Measurements from ENCODE around the gene OSTM1. TPM values are rescaled to one million over a fixed set of nuclear protein-coding genes. Genes with fewer than 3 reads are reported as not detected.

Gene OSTM1
- total RNA-seq, 2 experiments from 2014 or later, result 10.5 to 19.1 TPM

DNA sequence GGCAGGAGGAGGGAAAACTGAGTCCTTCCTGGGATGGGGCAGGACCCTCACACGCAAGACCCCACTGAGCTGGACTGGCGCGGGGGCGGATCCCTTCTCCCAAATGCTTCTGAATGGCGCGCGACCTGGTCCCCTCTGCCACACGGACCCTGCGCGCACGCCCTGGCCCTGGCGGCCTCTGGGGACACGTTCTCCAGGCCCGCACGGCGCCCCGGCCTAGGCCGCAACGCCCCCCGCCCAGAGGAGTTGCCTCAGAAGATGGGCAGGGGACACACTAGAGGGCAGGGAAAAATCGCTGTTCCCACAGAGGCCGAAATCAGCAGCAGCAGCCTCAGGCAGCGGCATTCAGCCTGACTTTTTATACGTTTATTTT lies 45.2 kb upstream of the OSTM1 start:
- TF ChIP-seq EZH2phosphoT487 (IDR thresholded peaks at IDR 0.05; ENCODE audit: borderline replicate concordance, low read depth, low read length), result no peak
- TF ChIP-seq, protein P1, sequence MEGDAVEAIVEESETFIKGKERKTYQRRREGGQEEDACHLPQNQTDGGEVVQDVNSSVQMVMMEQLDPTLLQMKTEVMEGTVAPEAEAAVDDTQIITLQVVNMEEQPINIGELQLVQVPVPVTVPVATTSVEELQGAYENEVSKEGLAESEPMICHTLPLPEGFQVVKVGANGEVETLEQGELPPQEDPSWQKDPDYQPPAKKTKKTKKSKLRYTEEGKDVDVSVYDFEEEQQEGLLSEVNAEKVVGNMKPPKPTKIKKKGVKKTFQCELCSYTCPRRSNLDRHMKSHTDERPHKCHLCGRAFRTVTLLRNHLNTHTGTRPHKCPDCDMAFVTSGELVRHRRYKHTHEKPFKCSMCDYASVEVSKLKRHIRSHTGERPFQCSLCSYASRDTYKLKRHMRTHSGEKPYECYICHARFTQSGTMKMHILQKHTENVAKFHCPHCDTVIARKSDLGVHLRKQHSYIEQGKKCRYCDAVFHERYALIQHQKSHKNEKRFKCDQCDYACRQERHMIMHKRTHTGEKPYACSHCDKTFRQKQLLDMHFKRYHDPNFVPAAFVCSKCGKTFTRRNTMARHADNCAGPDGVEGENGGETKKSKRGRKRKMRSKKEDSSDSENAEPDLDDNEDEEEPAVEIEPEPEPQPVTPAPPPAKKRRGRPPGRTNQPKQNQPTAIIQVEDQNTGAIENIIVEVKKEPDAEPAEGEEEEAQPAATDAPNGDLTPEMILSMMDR (conservative IDR thresholded peaks at IDR 0.05; ENCODE audit: low read length), result no peak
- H2AFZ ChIP-seq (ENCODE audit: low read length), result no peak overlapping the region
- POLR2A ChIA-PET, result no interaction called here
- no TSS peak for BruUV-seq (replicated peaks)
- H3K4me3 ChIP-seq (ENCODE audit: low read depth, low read length, poor library complexity, severe bottlenecking), result no peak overlapping the region
- H3K79me2 ChIP-seq (ENCODE audit: insufficient read depth, low read depth, low read length), result no peaks in the 10 kb centered on the region
- DNase-seq (ENCODE audit: low spot score), result no peak
- no peaks in the 10 kb centered on the region for H3K36me3 ChIP-seq (ENCODE audit: insufficient read depth, low read length)
- CTCF ChIA-PET (ENCODE audit: unreplicated experiment), result no interaction called here
- no peak overlapping the region for H3K27ac ChIP-seq (ENCODE audit: low read depth, low read length, poor library complexity, severe bottlenecking)
- H4K20me1 ChIP-seq (ENCODE audit: insufficient read depth, low read length), result no peaks in the 10 kb centered on the region
- H3K9me3 ChIP-seq (ENCODE audit: low read length), result no peaks in the 10 kb centered on the region
- intact Hi-C loops (cut with micrococcal nuclease; ENCODE audit: unreplicated experiment), result no loop called here
- H3K4me1 ChIP-seq (ENCODE audit: insufficient read depth, low read length, poor library complexity, severe bottlenecking), result peaks cover 5% of the 10 kb centered on the region
- H3K4me2 ChIP-seq (ENCODE audit: low read length), result no peak overlapping the region
- no peaks in the 10 kb centered on the region for H3K9me2 ChIP-seq (ENCODE audit: insufficient read depth, low read length)

DNA sequence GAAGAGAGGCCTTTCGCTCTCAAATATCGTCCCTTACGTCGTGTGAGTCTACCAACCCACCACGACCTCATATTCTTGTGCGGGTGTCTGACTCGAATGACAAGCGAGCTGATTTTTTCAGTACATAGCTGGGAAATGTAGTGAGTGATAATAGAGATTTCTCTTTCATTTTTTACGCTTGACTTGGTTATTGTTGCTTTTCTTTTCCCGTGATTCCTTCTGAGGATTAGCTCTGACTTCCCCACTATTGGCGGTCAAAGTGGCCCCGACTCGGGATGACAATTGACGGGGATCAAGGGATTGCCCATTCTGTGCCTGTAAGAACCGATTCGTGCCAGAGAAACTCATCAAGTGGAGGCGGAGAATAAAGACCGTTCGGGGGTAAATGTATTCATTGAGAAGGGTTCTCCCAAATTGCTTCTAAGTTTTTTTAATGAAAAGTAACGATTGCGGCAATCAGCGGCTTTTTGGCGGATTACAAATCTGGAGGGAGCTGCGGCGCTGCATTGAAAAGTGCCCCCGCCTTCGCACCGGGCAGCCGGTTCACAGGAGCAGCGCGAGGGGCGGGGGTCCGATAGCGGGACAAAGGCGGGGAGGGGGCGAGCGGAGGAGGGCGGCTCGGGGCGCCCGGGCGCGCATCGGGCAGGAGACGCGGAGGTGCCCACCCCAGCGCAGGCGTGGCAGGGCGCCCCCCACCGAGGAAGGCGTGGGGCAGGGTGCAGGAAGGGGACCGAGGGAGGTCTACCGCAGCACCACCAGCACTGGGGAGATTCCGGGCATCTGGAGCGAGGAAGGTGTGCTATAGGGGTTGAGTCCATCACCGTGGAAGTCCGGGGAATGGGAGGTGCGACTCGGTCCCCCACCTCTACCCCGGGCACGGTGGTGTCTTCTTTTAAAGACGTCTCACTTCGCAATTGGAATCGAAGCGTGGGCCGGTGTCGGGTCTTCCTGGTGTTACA lies 44.5 kb upstream of the OSTM1 start:
- no TSS peak for BruUV-seq (replicated peaks)
- ChIA-PET CTCF (ENCODE audit: unreplicated experiment) (no interaction called here), POLR2A (no interaction called here)
- Histone ChIP-seq H4K20me1 (ENCODE audit: insufficient read depth, low read length) (no peaks in the 10 kb centered on the region), H3K9me3 (ENCODE audit: low read length) (no peaks in the 10 kb centered on the region), H2AFZ (ENCODE audit: low read length) (no peak overlapping the region), H3K79me2 (ENCODE audit: insufficient read depth, low read depth, low read length) (no peaks in the 10 kb centered on the region), H3K4me2 (ENCODE audit: low read length) (peak overlapping the region; percentile 14; the same call in 1 of the 2 replicates), H3K27ac (ENCODE audit: low read depth, low read length, poor library complexity, severe bottlenecking) (no peak overlapping the region), H3K9me2 (ENCODE audit: insufficient read depth, low read length) (no peaks in the 10 kb centered on the region), H3K4me3 (ENCODE audit: low read depth, low read length, poor library complexity, severe bottlenecking) (no peak overlapping the region), H3K4me1 (ENCODE audit: insufficient read depth, low read length, poor library complexity, severe bottlenecking) (peaks cover 5% of the 10 kb centered on the region), H3K36me3 (ENCODE audit: insufficient read depth, low read length) (no peaks in the 10 kb centered on the region)
- intact Hi-C loops (cut with micrococcal nuclease; ENCODE audit: unreplicated experiment), result no loop called here
- TF ChIP-seq, protein P1 (conservative IDR thresholded peaks at IDR 0.05; ENCODE audit: low read length), result no peak
- TF ChIP-seq EZH2phosphoT487 (IDR thresholded peaks at IDR 0.05; ENCODE audit: borderline replicate concordance, low read depth, low read length), result 0 out of 2 replicates have a peak, but pooled peaks have one; percentile 82
- no peak for DNase-seq (ENCODE audit: low spot score)

DNA sequence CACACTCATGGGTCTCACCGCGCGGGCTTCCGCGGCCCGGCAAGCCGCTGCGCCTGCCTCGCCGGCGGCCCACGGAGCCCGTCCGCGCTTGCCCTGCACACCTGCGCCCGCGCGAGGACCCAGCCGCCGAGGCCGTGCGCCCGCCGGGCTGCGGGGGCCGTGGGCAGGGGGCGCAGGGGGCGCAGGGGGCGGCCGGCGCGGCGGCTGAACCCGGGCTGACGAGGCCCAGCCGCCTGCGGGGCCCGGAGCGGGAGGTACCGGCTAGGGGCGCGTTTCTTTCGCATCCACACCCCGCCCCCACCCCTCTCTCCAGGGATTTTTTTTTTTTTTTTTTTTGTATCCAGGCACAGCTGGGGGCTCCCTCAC lies 43.8 kb upstream of the OSTM1 start:
- H2AFZ ChIP-seq (ENCODE audit: low read length), result no peak overlapping the region
- no peak for DNase-seq (ENCODE audit: low spot score)
- peak overlapping the region; percentile 51 for H3K4me3 ChIP-seq (ENCODE audit: low read depth, low read length, poor library complexity, severe bottlenecking)
- no peaks in the 10 kb centered on the region for H3K9me2 ChIP-seq (ENCODE audit: insufficient read depth, low read length)
- H3K9me3 ChIP-seq (ENCODE audit: low read length), result no peaks in the 10 kb centered on the region
- intact Hi-C loops (cut with micrococcal nuclease; ENCODE audit: unreplicated experiment), result no loop called here
- ChIA-PET POLR2A (no interaction called here), CTCF (ENCODE audit: unreplicated experiment) (no interaction called here)
- no peaks in the 10 kb centered on the region for H3K36me3 ChIP-seq (ENCODE audit: insufficient read depth, low read length)
- H3K4me1 ChIP-seq (ENCODE audit: insufficient read depth, low read length, poor library complexity, severe bottlenecking), result peaks cover 5% of the 10 kb centered on the region
- BruUV-seq (replicated peaks), result no TSS peak
- no peaks in the 10 kb centered on the region for H3K79me2 ChIP-seq (ENCODE audit: insufficient read depth, low read depth, low read length)
- no peak overlapping the region for H3K27ac ChIP-seq (ENCODE audit: low read depth, low read length, poor library complexity, severe bottlenecking)
- H3K4me2 ChIP-seq (ENCODE audit: low read length), result peak overlapping the region; percentile 73; the same call in 1 of the 2 replicates
- no peaks in the 10 kb centered on the region for H4K20me1 ChIP-seq (ENCODE audit: insufficient read depth, low read length)
- TF ChIP-seq, protein P1 (conservative IDR thresholded peaks at IDR 0.05; ENCODE audit: low read length), result no peak
- TF ChIP-seq EZH2phosphoT487 (IDR thresholded peaks at IDR 0.05; ENCODE audit: borderline replicate concordance, low read depth, low read length), result no peak
